H1 (cell line): Measurements from ENCODE around the gene ACTR1A. TPM values are rescaled to one million over a fixed set of nuclear protein-coding genes. Genes with fewer than 3 reads are reported as not detected.

Source experiments
- CHD2 ChIP-seq: IDR thresholded peaks from 2 replicates; pipeline ENCODE4 v1.6.1; 2012; ENCODE audit warnings: low read length, improper control_type of control experiment
- EGR1 ChIP-seq: IDR thresholded peaks from 2 replicates; pipeline ENCODE4 v1.6.1; 2011; ENCODE audit warnings: low read depth, low read length, borderline replicate concordance
- HDAC6 ChIP-seq: IDR thresholded peaks from one replicate; pipeline ENCODE4 v1.7.1; 2012; ENCODE audit warnings: low read depth, mild to moderate bottlenecking, inconsistent platforms, low read length, moderate library complexity
- KDM1A ChIP-seq: fragments of 200-600, 300-600 bp; sonication (generic); IDR thresholded peaks from 2 replicates; pipeline ENCODE4 v1.7.1; 2016; ENCODE audit warnings: mild to moderate bottlenecking, low read length, borderline replicate concordance
- POLR2AphosphoS5 ChIP-seq: IDR thresholded peaks from 2 replicates; pipeline ENCODE4 v1.6.1; 2011; ENCODE audit warnings: low read depth, low read length
- SP2 ChIP-seq: IDR thresholded peaks from 2 replicates; pipeline ENCODE4 v1.6.1; 2012; ENCODE audit warnings: mild to moderate bottlenecking, low read length, inconsistent platforms
- SUZ12 ChIP-seq: fragments of 200-600 bp; sonication (generic); IDR thresholded peaks from 2 replicates; pipeline ENCODE4 v1.6.1; 2012; ENCODE audit warnings: mild to moderate bottlenecking, inconsistent platforms, low read length, moderate library complexity, mixed read lengths
- polyA plus RNA-seq, 7 experiments: library from polyadenylated mRNA; depleted of rRNA in 3 of 7; stranded (reverse) in 5 of 7; unstranded in 2 of 7; fragments of >200 nt in 5 of 7; fragments of 200-250 nt in 2 of 7; gene quantifications; 1 replicate in 5 of 7; 2 replicates in 1 of 7; 4 replicates in 1 of 7; pipeline versions ENCODE4 v1.2.1 to v1.2.3, GENCODE V29; 2011 to 2013; ENCODE audit warnings: missing spikeins in 2 of 7, mixed read lengths in 2 of 7
- total RNA-seq: library from RNA; stranded (reverse); fragmentation: NEBNext Ultra II Directional; extraction: Animal tissue kit (Norgen Biotek cat#: 25700); gene quantifications from 2 replicates; pipeline ENCODE4 v1.2.1, GENCODE V29; 2021

Gene ACTR1A
- total and polyA plus RNA-seq, 2 of the 8 experiments (the other 6 are each of a cell fraction or from before 2014, with no cell fraction given), result 78.6 to 86.3 TPM

DNA sequence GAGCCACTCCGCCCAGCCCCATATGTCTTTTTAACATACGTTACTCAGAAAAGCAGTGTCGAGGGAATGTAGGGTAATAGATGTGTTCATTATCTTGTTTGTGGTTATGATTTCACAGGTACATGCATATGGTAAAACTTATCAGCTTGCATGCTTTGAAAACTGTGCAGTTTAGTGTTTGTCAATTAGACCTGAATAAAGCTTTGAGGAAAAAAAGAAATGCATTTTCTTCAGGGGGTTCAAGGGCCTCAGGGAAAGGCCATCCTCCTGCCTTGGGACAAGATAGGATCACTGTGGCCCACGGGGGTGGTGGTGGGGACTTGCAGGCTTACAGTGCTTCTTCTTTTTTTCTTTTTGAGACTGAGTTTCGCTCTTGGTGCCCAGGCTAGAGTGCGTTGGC is 35.2 kb downstream of the ACTR1A start (continued):
- no peak for TF ChIP-seq HDAC6
- TF ChIP-seq KDM1A, result no peak
- TF ChIP-seq CHD2, result no peak
- TF ChIP-seq SP2, result no peak
- no peak for TF ChIP-seq SUZ12
- TF ChIP-seq POLR2AphosphoS5, result no peak
- TF ChIP-seq EGR1, result no peak
